ENCODE data around the gene HES2.

- TF ChIP-seq REST (IDR thresholded peaks at IDR 0.05; ENCODE audit: insufficient replicate concordance, low read depth) (no peak), GABPA (IDR thresholded peaks at IDR 0.05; ENCODE audit: low read depth) (no peak)
- TF ChIP-seq, protein P1, sequence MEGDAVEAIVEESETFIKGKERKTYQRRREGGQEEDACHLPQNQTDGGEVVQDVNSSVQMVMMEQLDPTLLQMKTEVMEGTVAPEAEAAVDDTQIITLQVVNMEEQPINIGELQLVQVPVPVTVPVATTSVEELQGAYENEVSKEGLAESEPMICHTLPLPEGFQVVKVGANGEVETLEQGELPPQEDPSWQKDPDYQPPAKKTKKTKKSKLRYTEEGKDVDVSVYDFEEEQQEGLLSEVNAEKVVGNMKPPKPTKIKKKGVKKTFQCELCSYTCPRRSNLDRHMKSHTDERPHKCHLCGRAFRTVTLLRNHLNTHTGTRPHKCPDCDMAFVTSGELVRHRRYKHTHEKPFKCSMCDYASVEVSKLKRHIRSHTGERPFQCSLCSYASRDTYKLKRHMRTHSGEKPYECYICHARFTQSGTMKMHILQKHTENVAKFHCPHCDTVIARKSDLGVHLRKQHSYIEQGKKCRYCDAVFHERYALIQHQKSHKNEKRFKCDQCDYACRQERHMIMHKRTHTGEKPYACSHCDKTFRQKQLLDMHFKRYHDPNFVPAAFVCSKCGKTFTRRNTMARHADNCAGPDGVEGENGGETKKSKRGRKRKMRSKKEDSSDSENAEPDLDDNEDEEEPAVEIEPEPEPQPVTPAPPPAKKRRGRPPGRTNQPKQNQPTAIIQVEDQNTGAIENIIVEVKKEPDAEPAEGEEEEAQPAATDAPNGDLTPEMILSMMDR (IDR thresholded peaks at IDR 0.05; ENCODE audit: insufficient read depth, low read length), result no peak
Measured at GRCh38 chr1:6462412-6463119, 42.8 kb upstream of the HES2 start.
